Pancreas (tissue), 10 donors: ENCODE measurements around the gene RB1. TPM values are rescaled to one million over a fixed set of nuclear protein-coding genes. Genes with fewer than 3 reads are reported as not detected.

ENCODE experiments used
- ATAC-seq, 4 donors: fragments of 200-7000 bp; cut with Tn5 transposase; one replicate each; pipeline versions ENCODE4 v1.8.0 to v1.9.1; 2020; ENCODE audit warnings: mild to moderate bottlenecking in 4 of 4, moderate library complexity in 4 of 4
- DNase-seq, 6 donors: peaks; one replicate each; pipeline ENCODE4 v3.0.0-alpha.2; 2020
- FAIRE-seq: peaks from 2 replicates; lab custom pipeline; 2012; peaks lifted over from hg19 to GRCh38; lab: Jason Lieb, UNC
- H3K27ac ChIP-seq, 4 donors: fragments of 200-600 bp; sonication (generic); 1 replicate in 3 of 4; 2 replicates in 1 of 4; pipeline versions ENCODE4 v1.5.0 to v1.8.0; 2020
- H3K27me3 ChIP-seq, 4 donors: fragments of 200-600 bp; one replicate each; pipeline ENCODE4 v1.8.0; 2021
- H3K36me3 ChIP-seq, 3 donors: fragments of 200-600 bp; sonication (generic) in 1 of 3; one replicate each; pipeline versions ENCODE4 v1.5.0 to v1.8.0; 2020 to 2021
- H3K4me1 ChIP-seq, 3 donors: fragments of 200-600 bp; one replicate each; pipeline ENCODE4 v1.8.0; 2021
- H3K4me3 ChIP-seq, 4 donors: fragments of 200-600 bp; sonication (generic) in 2 of 4; one replicate each; pipeline versions ENCODE4 v1.5.0 to v1.8.0; 2020 to 2021
- H3K9me3 ChIP-seq, 4 donors: fragments of 200-600 bp; one replicate each; pipeline ENCODE4 v1.8.0; 2021
- WGBS, 2 donors: extraction: QIAGEN DNeasy Blood & Tissue Kit; methylation state at CpG; one replicate each; pipeline ENCODE4 v1.1.7; 2013; 5-methylcytosine and 5-hydroxymethylcytosine counted together
- intact Hi-C, 3 donors: fragments of 100-400 bp; cut with DNase I; formaldehyde crosslinking; loops; one replicate each; pipeline versions ENCODE4 v1.11.1 to v1.14.2; 2022
- polyA plus RNA-seq, 2 donors: library from polyadenylated mRNA; stranded (reverse); fragments of 200-250 nt; gene quantifications; one replicate each; pipeline ENCODE4 v1.2.3, GENCODE V29; 2013
- total RNA-seq, 6 donors: library from RNA; stranded (reverse); fragmentation: NEBNext Ultra II Directional in 4 of 6; extraction: Animal tissue kit (Norgen Biotek cat#: 25700) in 4 of 6; gene quantifications; one replicate each; pipeline versions ENCODE4 v1.2.1 to v1.2.4, GENCODE V29; 2021 to 2023
- TF ChIP-seq, protein P1 (sequence below), 4 donors: fragments of 200-600 bp; sonication (generic) in 3 of 4; IDR thresholded peaks; one replicate each; pipeline versions ENCODE4 v1.5.0 to v1.8.0; 2021; ENCODE audit warnings: antibody characterized with exemption in 4 of 4
- donor health status: healthy with polysubstance abuse.
- donor health status: DM: no; HTN: no; CAD: no; lungs with moderate emphysema.
- donor health status: DM: no; HTN: no; CAD: no.
- donor health status: control.
- donor health status: control.
- donor health status: Bipolar disorder and iron deficiency.
- donor health status: DM: yes; HTN: yes; CAD: no.
- donor health status: DM: no; HTN: no; CAD: no.
- donor health status: DM: no; HTN: no; CAD: no.
- donor health status: DM: yes; HTN: yes; CAD: no.

RB1 gene
- total and polyA plus RNA-seq, 8 donors: 5.0 to 23.0 (median 10.9) TPM

DNA sequence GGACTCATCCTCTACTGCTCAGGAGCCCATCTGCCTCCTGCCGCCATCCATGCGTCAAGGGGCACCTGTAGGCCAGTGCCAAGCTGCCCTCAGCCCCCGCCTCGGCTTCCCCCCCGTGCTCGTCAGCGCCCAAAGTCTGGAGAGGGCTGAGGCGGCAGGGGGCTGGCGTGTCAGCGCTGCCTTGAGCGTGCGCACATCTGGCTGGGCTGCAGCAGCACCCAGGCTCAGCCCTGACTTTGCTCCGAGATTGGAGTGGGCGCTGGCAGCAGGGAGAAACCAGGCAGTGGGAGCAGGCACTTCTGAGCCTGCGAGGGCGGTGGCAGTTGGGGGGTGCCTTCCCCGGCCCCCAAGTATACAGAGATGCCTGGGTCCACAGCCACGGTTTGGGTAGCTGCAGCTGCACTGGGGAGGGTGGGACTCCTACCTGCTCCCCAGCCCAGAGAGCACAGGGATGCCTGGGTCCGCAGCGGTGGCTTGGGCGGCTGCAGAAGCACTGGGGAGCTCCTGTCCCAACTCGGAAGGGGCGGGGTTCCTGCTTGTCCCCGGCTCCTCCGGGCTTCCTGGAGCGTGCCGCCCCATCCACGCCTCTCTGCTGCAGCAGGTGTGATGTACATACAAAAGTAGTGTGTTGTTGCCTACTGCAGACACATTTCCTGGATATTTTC, 154.2 kb downstream of the RB1 start:
- no peak overlapping the region for H3K4me3 ChIP-seq
- 94 to 97% methylated on average over 27 to 28 of the region's 28 CpGs for WGBS, 2 donors
- H3K27me3 ChIP-seq: no peaks in the 10 kb centered on the region
- DNase-seq (peak in 2 of 6 donors; percentile 15 to 56), ATAC-seq (no peak), FAIRE-seq (no peak)
- intact Hi-C loops: no loop called here
- TF ChIP-seq, protein P1, sequence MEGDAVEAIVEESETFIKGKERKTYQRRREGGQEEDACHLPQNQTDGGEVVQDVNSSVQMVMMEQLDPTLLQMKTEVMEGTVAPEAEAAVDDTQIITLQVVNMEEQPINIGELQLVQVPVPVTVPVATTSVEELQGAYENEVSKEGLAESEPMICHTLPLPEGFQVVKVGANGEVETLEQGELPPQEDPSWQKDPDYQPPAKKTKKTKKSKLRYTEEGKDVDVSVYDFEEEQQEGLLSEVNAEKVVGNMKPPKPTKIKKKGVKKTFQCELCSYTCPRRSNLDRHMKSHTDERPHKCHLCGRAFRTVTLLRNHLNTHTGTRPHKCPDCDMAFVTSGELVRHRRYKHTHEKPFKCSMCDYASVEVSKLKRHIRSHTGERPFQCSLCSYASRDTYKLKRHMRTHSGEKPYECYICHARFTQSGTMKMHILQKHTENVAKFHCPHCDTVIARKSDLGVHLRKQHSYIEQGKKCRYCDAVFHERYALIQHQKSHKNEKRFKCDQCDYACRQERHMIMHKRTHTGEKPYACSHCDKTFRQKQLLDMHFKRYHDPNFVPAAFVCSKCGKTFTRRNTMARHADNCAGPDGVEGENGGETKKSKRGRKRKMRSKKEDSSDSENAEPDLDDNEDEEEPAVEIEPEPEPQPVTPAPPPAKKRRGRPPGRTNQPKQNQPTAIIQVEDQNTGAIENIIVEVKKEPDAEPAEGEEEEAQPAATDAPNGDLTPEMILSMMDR (IDR thresholded peaks at IDR 0.05): no peak
- peaks cover 0 to 20% (median 9%) of the 10 kb centered on the region in 3 donors for H3K36me3 ChIP-seq
- H3K4me1 ChIP-seq: no peaks in the 10 kb centered on the region
- H3K9me3 ChIP-seq: no peaks in the 10 kb centered on the region
- no peak overlapping the region for H3K27ac ChIP-seq

DNA sequence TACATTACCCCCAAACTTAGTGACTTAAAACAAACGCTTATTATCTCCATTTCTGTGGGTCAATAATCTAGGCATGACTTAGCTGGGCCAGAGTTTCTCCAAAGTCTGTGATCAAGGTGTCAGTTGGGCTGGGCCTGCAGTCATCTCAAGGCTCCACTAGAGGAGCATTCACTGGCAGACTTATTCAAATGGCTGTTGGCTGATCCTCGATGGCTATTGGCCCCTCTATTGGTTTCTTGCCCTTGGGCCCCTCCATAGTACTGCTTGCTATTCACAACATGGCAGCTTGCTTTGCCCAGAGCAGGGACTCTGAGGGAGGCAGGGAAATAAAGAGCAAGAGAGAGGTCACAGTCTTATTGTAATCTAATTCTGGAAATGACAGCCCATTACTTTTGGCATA, 171.7 kb downstream of the RB1 start:
- peaks cover 0 to 10% (median 0%) of the 10 kb centered on the region in 3 donors for H3K36me3 ChIP-seq
- DNase-seq (no peak), FAIRE-seq (no peak), ATAC-seq (no peak)
- no peak overlapping the region for H3K4me3 ChIP-seq
- TF ChIP-seq, protein P1 (IDR thresholded peaks at IDR 0.05): no peak
- no peak overlapping the region for H3K27ac ChIP-seq
- no peaks in the 10 kb centered on the region for H3K27me3 ChIP-seq
- WGBS, 2 donors: 83 to 88% methylated on average over 2 of the region's 2 CpGs
- H3K9me3 ChIP-seq: no peaks in the 10 kb centered on the region
- intact Hi-C loops: no loop called here
- H3K4me1 ChIP-seq: no peaks in the 10 kb centered on the region

DNA sequence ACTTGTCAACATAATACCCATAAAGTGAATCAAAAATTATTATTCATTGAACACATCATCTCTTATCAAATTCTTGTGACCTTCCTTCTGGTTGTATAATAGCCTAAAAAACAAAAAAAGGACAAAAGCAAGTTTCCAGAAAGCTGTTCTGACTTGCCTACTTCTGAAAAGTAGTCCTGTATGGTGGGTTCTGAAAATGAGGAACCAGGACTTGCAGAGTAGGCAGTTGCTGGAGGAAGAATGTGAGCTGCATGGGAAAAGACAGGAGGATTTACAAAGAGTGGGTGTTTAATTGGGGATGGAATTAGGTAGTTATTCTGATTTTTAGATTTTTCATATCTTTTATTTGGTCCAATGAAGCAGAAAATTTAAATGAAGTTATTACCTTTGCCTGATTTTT, 172.7 kb downstream of the RB1 start:
- no peak for DNase-seq
- no peak for FAIRE-seq
- H3K9me3 ChIP-seq: no peaks in the 10 kb centered on the region
- ATAC-seq: peak in 2 of 4 donors; percentile 57 to 62
- H3K27me3 ChIP-seq: no peaks in the 10 kb centered on the region
- H3K36me3 ChIP-seq: peaks cover 0 to 10% (median 0%) of the 10 kb centered on the region in 3 donors
- H3K4me3 ChIP-seq: no peak overlapping the region
- TF ChIP-seq, protein P1 (IDR thresholded peaks at IDR 0.05): no peak
- intact Hi-C loops: no loop called here
- no peak overlapping the region for H3K27ac ChIP-seq
- H3K4me1 ChIP-seq: no peaks in the 10 kb centered on the region

DNA sequence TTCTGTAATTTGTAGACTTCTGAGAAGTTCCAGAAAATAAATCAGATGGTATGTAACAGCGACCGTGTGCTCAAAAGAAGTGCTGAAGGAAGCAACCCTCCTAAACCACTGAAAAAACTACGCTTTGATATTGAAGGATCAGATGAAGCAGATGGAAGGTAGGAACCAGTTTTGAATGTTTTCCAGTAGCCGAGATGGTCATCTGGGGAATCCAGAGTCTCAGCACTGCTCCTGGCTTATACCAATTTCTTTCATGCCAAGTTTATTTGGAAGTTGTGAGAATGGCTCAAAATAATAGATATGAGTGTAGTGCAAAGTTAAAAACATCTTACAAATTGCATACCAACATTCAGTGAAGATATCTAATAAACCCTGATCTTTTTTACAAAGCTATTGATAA, 173.1 kb downstream of the RB1 start:
- WGBS, 2 donors: 68 to 76% methylated on average over 4 of the region's 4 CpGs
- H3K9me3 ChIP-seq: no peaks in the 10 kb centered on the region
- H3K27me3 ChIP-seq: no peaks in the 10 kb centered on the region
- TF ChIP-seq, protein P1 (IDR thresholded peaks at IDR 0.05): no peak
- no peak for FAIRE-seq
- ATAC-seq: no peak
- H3K27ac ChIP-seq: no peak overlapping the region
- DNase-seq: no peak
- H3K4me1 ChIP-seq: no peaks in the 10 kb centered on the region
- intact Hi-C loops: no loop called here
- H3K36me3 ChIP-seq: peaks cover 0 to 10% (median 0%) of the 10 kb centered on the region in 3 donors
- no peak overlapping the region for H3K4me3 ChIP-seq

DNA sequence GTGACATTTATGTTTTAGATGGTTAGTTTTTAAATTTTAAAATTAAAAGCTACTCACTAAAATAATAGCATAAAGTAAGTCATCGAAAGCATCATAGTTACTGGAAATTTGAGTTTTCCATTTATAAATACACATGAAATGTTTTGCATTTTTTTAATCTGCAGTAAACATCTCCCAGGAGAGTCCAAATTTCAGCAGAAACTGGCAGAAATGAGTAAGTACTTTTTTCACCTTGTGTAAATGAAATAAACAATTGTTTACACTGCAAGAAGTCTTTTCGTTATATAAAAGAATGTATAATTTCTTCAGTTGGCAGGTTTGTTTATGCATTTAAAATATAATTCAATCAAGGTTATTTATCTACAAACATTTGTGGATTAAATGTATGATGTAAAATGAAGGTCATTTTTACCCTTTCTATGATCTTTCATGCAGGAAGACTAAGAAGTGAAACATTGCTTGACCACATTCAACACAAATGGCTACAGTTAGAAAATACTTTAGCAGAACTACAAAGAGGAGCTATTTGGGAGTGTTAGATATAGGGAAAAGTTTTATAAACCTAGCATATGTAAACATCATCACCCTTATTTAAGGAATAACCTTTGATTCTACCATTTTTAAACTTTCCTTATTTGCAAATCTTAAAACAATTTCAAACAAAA, 173.8 kb downstream of the RB1 start:
- WGBS, 2 donors: 93 to 94% methylated on average over 2 of the region's 2 CpGs
- Histone ChIP-seq H3K9me3 (no peaks in the 10 kb centered on the region), H3K27me3 (no peaks in the 10 kb centered on the region), H3K27ac (no peak overlapping the region), H3K4me1 (no peaks in the 10 kb centered on the region), H3K36me3 (peaks cover 0 to 10% (median 0%) of the 10 kb centered on the region in 3 donors), H3K4me3 (no peak overlapping the region)
- TF ChIP-seq, protein P1 (IDR thresholded peaks at IDR 0.05): no peak
- DNase-seq (no peak), ATAC-seq (no peak), FAIRE-seq (peak; percentile 23)
- intact Hi-C loops: no loop called here
